HL-60 (cell line): ENCODE data around the gene CPLANE1.
"Not testable (repeated sequence)": the region's sequence is repeated elsewhere in the genome, so short reads cannot be mapped to it uniquely, and the experiment has no call there.

Experiments
- DNase-seq, 2 experiments: peaks; one replicate each; pipeline ENCODE4 v3.0.0-alpha.2; 2010 to 2020; ENCODE audit warnings: low read depth in 1 of 2, low spot score in 1 of 2
- H3K27ac ChIP-seq: fragments of 250-450 bp; sonication (Bioruptor Pico); replicated peaks from 2 replicates; pipeline ENCODE4 v1.5.1; 2020; ENCODE audit warnings: mild to moderate bottlenecking, moderate library complexity
- H3K27me3 ChIP-seq: fragments of 250-450 bp; sonication (Bioruptor Pico); 2 replicates; pipeline ENCODE4 v1.5.1; 2021; ENCODE audit warnings: mild to moderate bottlenecking, moderate library complexity; ENCODE audit not compliant: insufficient read depth, poor library complexity, severe bottlenecking
- H3K4me3 ChIP-seq: replicated peaks from 2 replicates; pipeline ENCODE4 v1.5.1; 2011; ENCODE audit warnings: mild to moderate bottlenecking, control low read depth, low read length; ENCODE audit not compliant: insufficient read depth
- GABPA ChIP-seq: IDR thresholded peaks from 2 replicates; pipeline ENCODE4 v1.6.1; 2012; ENCODE audit warnings: low read depth
- POLR2AphosphoS5 ChIP-seq: IDR thresholded peaks from 2 replicates; pipeline ENCODE4 v1.6.1; 2012; ENCODE audit warnings: low read depth
- REST ChIP-seq: IDR thresholded peaks from 2 replicates; pipeline ENCODE4 v1.6.1; 2012; ENCODE audit warnings: low read depth; ENCODE audit not compliant: insufficient replicate concordance
- SPI1 ChIP-seq: IDR thresholded peaks from 2 replicates; pipeline ENCODE4 v1.6.1; 2012; ENCODE audit warnings: low read depth, mild to moderate bottlenecking, borderline replicate concordance
- TF ChIP-seq, protein P1 (sequence below): IDR thresholded peaks from one replicate; pipeline ENCODE4 v1.5.1; 2011; ENCODE audit warnings: low read length, control low read depth, inconsistent platforms; ENCODE audit not compliant: insufficient read depth

Gene CPLANE1

GRCh38 chr5:37088009-37088408, 161.2 kb downstream of the CPLANE1 start:
- no peaks in the 10 kb centered on the region for H3K27me3 ChIP-seq
- no peak for DNase-seq
- no peak overlapping the region for H3K27ac ChIP-seq
- no peak for TF ChIP-seq GABPA
- TF ChIP-seq, protein P1, sequence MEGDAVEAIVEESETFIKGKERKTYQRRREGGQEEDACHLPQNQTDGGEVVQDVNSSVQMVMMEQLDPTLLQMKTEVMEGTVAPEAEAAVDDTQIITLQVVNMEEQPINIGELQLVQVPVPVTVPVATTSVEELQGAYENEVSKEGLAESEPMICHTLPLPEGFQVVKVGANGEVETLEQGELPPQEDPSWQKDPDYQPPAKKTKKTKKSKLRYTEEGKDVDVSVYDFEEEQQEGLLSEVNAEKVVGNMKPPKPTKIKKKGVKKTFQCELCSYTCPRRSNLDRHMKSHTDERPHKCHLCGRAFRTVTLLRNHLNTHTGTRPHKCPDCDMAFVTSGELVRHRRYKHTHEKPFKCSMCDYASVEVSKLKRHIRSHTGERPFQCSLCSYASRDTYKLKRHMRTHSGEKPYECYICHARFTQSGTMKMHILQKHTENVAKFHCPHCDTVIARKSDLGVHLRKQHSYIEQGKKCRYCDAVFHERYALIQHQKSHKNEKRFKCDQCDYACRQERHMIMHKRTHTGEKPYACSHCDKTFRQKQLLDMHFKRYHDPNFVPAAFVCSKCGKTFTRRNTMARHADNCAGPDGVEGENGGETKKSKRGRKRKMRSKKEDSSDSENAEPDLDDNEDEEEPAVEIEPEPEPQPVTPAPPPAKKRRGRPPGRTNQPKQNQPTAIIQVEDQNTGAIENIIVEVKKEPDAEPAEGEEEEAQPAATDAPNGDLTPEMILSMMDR = no peak
- TF ChIP-seq REST = no peak
- no peak for TF ChIP-seq POLR2AphosphoS5
- no peak for TF ChIP-seq SPI1
- no peak overlapping the region for H3K4me3 ChIP-seq

DNA sequence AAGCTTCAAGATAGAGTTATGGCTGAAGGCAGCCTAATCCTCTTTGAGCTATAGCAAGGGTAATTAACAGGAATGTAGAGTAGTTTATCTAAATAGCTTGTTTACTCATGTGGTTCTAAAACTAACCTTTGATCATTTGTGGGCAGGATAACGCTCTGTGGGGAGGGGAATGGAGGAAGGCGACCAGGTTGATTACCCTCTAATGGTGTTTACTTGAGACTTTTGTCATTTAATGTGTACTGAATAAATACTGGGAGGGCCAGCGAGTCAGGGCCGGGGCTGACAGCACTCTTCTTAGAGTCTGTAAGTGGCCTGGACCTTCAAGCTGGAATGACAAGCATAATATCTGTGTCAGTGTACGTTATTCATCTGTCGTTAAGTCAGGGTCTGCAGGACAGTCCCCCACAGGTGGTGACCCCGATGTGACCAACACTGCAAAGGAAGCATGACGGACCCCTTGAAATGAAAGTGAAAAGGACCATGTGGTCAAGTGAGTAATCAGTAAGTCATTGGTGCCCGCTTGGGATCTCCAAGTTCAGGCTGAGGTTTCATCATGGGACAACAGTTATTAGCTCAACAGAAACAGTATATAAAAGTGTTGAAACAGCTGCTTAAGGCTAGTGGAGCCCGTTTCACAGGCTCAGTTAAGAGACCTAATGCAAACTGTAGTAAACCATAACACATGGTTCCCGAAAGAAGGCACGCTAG, 162.6 kb downstream of the CPLANE1 start:
- Histone ChIP-seq H3K4me3 (no peak overlapping the region), H3K27ac (no peak overlapping the region), H3K27me3 (no peaks in the 10 kb centered on the region)
- no peak for TF ChIP-seq SPI1
- no peak for TF ChIP-seq POLR2AphosphoS5
- TF ChIP-seq, protein P1 = no peak
- TF ChIP-seq GABPA = no peak
- no peak for TF ChIP-seq REST
- no peak for DNase-seq

DNA sequence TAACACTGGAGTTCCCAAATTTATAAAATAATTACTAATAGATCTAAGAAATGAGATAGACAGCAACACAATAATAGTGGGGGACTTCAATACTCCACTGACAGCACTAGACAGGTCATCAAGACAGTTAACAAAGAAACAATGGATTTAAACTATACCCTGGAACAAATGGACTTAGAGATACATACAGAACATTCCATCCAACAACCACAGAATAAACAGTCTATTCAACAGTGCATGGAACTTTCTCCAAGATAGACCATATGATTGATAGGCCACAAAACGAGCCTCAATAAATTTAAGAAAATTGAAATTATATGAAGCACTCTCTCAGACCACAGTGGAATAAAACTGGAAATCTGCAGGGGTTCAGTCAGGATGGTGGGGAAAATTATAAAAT, 163.2 kb downstream of the CPLANE1 start:
- H3K4me3 ChIP-seq = not testable (repeated sequence)

GRCh38 chr5:37082977-37083376, 166.2 kb downstream of the CPLANE1 start:
- H3K4me3 ChIP-seq, H3K27me3 ChIP-seq, H3K27ac ChIP-seq, DNase-seq: not testable (repeated sequence)

More for the DNA sequence above, 163.2 kb downstream of the CPLANE1 start:
- DNase-seq, H3K27me3 ChIP-seq, H3K27ac ChIP-seq: not testable (repeated sequence)

- Histone ChIP-seq H3K4me3 (no peak overlapping the region), H3K27me3 (no peaks in the 10 kb centered on the region), H3K27ac (no peak overlapping the region)
- no peak for DNase-seq
- TF ChIP-seq GABPA (no peak), POLR2AphosphoS5 (no peak), REST (no peak), SPI1 (no peak)
- TF ChIP-seq, protein P1 = no peak
Measured at GRCh38 chr5:37080697-37081096, 168.5 kb downstream of the CPLANE1 start.
